Breast epithelium (tissue), 3 donors: ENCODE measurements around the gene ZDHHC5.
"Not testable (repeated sequence)": the region's sequence is repeated elsewhere in the genome, so short reads cannot be mapped to it uniquely, and the experiment has no call there.

Source experiments
- CTCF ChIP-seq, 3 donors: fragments of 450-650 bp; IDR thresholded peaks; one replicate each; pipeline ENCODE4 v1.5.1; 2016 to 2017; ENCODE audit warnings: antibody characterized with exemption in 3 of 3, mild to moderate bottlenecking in 3 of 3, moderate library complexity in 3 of 3
- POLR2A ChIP-seq: fragments of 450-650 bp; IDR thresholded peaks from one replicate; pipeline ENCODE4 v1.6.1; 2016; ENCODE audit warnings: antibody characterized with exemption, mild to moderate bottlenecking, moderate library complexity
- POLR2AphosphoS5 ChIP-seq, 3 donors: sonication (generic); formaldehyde crosslinking; IDR thresholded peaks; one replicate each; pipeline ENCODE4 v1.6.1; 2017; ENCODE audit warnings: antibody characterized with exemption in 3 of 3

- not testable (repeated sequence) for TF ChIP-seq CTCF (IDR thresholded peaks at IDR 0.05); POLR2AphosphoS5 (IDR thresholded peaks at IDR 0.05); POLR2A
These were observed 22.6 kb downstream of the ZDHHC5 start for GRCh38 chr11:57690474-57690873.
